Activated T-cell treated with anti-CD3 and anti-CD28 coated beads for 48 hours (primary cell): Measurements from ENCODE around the gene CCSAP.

ENCODE experiments used
- DNase-seq: peaks from one replicate; pipeline ENCODE4 v3.0.0-alpha.2; 2020; ENCODE audit warnings: low read depth

The CCSAP gene

DNA sequence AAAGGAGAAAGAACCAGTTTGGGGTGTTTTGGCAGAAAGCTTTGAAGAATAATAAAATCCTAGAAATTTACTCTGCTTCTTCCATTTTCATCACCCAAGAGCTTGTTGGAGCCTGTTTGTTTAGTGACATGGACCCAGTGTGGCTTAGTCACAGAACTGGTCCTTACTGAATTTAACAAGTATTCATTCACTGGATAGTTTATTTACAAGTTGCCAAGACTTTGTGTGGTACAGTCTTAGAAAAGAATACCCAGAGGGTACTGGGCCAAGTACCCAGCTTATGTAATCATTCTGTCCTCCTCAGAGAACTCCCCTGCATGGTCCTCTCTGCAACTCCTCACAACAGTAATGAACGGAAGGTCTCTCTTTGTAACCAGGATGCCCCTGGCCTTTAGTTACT, 55.6 kb downstream of the CCSAP start:
- DNase-seq = no peak

DNA sequence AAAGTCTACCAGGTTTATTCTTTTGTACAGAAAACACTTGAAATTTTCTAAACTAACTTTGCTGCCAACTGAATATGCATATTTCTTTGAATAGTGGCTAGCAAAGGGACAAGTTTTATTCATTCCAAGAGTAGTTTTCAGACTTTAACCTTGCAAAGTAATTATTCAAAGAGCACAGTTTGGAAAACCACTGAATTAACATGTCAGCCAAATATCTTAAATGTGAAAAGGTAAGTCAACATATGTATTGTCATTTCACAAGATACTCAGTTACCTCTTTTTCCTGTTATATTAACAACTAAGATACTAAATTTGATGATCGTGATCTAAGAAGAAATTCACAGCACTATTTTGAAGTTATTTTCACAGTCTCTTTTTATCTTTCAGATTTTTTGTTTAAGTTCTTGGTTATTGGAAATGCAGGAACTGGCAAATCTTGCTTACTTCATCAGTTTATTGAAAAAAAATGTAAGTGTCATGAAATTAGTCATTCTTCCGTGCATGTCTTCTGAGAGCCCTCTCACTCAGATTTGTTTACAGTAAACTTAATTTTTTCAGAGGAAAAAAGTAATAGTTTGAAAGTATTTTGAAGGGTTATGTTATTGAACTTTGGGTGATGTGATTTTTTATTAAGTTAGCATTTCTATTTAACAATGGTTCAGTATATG, 56.6 kb downstream of the CCSAP start:
- no peak for DNase-seq

DNA sequence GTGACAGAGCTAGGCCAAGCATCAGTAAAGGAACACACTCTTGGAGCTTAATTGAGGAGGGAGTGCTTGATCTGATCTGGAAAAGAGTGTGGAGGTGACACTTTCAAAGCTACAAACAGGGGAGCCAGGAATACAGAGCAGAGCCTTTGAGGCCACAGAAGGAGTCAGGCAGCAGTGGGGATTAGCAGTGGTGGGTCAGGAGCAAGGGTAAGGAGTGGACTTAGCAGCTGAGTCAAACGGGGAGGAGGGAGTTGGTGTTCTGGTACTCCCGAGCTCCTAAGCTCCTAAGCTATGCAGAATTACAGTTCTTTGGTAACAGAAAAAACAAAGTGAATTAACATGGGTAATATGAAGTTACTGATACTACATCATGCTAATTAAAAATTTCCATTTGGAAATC, 57.4 kb downstream of the CCSAP start:
- no peak for DNase-seq

DNA sequence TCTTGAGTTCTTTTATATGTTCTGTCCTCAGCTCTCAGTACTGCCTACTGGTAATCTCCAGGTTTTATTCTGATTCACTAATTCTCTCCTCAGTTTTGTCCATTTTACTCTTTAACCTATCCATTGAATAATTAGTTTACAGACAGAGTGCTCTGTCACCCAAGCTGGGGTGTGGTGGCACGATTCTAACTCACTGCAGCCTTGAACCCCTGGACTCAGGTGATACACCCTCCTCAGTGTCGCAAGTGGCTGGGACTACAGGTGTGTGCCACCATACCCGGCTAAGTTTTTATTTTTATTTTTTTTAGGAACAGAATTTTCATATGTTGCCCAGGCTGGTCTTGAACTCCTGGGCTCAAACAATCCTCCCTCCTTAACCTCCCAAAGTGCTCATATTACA, 58.0 kb downstream of the CCSAP start:
- DNase-seq = no peak

DNA sequence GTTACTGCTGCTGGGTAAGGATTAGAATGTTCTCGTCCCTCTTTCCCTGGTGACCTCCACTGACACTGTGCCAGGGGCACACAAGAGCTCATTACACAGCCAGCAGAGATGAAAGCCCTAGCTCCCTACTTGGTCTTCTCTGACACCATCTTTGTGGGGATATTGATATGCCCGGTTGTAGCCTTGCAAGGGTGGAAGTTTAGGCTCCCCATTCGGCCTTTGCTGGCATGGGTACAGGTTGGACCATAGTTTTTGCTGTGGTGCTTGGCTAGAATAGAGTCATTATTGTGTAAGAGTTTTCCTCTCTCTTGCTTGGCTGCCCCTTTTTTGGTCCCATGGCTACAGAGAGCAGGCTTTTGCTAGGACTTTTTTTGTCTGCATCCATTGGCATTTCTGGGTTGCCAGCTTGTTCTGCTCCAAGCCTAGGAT, 59.6 kb downstream of the CCSAP start:
- no peak for DNase-seq

DNA sequence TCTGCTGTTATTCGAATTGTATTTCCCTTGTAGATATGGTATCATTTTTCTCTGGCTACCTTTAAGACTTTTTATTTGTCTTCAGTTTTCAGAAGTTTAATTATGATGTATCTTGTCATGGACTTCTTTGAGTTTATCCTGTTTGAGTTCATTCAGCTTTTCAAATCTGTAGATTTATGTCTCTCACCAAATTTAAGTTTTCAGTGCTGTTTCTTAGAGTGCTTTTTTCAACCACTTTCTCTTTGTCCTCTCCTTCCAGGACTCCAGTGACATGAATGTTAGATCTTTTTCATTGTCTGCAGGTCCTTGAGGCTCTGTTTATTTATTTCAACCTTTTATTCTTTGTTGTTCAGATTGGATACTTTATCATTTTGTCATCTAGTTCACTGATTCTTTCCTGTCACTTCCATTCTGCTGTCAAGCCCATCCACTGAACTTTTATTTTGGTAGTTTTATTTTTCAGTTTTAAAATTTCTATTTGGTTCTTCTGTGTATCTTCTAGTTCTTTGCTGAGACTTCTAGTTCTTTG, 60.5 kb downstream of the CCSAP start:
- no peak for DNase-seq

DNA sequence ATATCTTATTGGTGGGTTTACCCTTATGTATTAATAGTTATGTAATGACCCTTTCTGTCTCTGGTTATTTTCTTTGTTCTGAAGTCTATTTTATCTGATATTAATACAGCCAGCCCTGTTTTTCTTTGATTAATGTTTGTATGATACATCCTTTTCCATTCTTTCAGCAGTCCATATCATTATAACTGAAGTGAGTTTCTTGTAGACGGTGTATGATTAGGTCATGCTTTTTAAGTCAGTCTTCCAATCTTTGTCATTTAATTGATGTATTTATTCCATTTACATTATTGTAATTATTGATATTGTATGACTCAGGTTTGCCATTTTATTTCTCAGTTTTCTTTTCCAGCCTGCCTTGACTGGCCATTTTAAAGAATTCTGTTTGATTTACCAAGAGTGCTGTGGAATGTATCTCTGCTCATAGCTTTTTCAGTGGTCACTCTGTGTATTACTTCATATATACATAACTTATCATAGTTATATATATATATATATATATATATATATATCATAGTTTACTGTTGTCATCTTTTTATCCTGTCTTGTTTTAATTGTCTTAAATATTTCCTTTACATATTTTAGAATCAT, 61.4 kb downstream of the CCSAP start:
- DNase-seq = no peak

DNA sequence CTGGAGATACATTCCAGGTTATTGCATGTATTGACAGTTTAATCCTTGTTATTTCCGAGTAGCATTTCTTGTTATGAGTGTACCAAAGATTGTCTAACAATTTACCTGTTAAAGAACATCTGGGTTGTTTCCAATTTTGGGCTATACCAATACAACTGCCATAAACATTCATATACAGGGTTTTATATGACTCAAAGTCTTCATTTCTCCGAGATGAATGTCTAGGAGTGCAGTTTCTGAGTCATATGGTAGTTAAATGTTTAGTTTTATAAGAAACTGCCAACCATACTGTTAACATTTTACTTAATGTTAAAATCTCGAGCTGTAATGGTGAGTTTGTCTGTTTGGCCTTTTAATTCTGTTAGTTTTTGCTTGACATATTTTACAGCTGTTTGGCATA, 61.9 kb downstream of the CCSAP start:
- no peak for DNase-seq

DNA sequence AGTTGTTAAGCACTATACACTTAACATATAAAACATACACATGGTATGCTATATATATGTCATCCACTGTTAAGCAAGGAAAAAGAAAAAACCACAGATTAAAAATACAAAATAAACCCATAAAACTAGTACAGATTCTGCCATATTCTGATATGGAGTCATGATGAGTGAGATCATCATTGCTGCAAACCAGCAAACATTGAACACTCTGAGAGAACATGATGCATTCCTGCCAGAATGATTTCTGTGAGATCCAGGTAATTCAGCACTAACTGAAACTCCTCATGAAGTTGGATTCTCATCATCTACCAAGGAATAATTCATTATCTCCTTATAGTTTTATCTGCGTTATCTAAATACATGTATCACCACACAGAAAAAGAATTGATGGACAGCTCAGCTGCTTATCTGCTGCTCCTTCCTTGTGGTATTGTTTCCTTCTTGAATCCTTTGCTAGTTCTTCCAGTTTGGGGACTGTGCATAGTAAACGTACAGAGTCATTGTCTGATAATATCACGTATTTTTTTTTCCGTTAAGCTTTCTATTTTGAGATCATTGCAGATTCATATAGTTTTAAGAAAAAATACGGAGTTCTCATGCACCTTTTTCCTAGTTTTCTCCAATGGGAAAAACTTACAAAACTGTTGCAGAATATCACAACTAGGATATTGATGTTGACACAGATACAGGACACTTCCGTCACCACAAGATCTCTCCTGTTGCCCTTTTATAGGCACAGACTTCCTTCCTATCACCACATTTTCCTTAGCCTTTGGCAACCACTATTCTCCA, 62.6 kb downstream of the CCSAP start:
- DNase-seq = no peak

DNA sequence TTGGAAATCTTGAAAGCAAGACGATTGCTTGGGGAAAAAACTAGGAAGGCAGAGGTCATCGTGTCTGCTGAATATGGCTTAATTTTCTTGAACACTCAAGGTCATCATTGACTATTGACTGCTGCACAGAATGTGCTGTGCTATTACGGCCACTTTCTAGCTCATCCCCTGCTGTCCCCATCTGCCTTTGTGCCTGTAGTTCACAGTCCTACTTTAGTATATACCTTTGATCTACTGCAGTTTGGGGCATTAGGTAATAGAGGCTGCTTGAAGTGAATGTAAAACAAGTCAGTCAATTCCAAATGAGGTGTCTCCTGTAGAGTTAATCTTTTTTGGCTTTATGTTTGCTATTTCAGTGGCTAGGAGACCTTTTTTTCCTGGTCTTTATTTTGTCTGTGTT, 63.6 kb downstream of the CCSAP start:
- no peak for DNase-seq

DNA sequence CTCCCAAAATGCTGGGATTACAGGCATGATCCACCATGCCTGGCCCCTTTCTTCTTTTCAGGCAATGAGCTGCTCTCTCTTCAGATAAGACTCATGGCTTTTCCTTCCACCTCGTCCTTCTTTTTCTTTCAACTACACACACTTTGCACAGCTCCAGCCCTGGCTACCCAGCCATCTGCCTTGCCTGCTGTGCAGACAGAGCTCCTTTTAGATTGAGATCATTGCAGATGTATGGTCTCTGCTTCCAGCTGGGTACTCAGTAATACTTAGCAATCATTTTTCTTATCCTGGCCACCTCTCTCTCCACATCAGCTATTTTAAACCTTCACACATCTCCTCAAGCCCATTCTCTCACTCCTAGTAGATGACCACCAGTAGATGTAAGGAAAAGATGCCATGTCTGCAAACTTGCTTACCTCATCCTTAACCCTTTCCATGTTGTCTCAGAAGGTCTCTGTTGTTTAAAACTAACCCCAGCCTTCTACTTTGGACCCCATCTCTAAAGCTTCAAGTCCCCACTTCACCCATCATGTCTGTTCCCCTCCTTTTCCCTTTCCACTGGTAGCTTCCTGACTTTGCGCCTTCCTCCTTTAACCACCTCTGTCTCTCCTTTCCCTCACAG, 64.6 kb downstream of the CCSAP start:
- no peak for DNase-seq

DNA sequence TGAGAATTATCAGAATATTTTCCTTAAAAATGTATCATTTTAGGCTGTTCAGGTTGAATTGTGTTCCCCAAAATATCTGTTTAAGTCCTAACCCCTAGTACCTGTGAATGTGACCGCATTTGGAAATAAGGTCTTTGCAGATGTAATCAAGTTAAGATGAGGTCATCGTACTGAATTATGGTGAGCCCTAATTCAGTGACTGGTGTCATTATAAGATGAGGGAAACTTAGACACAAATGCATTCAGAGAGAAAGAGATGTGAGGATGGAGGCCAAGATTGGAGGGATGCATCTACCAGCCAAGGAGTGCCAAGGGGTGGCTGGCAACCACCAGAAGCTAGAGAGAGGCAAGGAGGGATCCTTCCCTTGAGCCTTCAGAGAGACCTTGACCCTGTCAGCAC, 67.8 kb downstream of the CCSAP start:
- DNase-seq = no peak

DNA sequence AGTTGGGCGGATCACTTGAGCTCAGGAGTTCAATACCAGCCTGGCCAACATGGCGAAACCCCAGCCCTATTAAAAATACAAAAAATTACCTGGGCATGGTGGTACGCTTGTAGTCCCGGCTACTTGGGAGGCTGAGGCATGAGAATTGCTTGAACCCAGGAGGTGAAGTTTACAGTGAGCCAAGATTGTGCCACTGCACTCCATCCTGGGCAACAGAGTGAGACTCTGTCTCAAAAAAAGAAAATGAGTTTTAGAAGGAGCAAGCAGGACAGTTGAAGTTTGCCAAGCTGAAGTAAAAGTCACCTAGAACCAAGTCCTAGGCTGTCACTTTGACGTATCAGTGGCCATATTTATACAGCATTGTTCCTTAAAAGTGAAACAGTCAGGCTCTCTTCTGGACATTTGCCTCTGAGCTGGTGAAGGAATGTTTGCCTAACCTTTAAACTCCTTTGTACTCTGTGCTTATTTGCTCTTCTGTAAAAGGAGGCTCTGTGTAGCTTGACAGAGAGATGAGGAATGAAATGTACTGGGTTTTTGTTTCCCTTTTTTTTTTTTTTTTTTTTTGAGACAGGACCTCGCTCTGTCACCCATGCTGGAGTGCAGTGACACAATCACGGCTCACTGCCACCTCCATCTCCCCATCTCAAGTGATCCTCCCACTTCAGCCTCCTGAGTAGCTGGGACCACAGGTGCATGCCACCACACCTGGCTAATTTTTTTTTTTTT, 69.2 kb downstream of the CCSAP start:
- DNase-seq = no peak

DNA sequence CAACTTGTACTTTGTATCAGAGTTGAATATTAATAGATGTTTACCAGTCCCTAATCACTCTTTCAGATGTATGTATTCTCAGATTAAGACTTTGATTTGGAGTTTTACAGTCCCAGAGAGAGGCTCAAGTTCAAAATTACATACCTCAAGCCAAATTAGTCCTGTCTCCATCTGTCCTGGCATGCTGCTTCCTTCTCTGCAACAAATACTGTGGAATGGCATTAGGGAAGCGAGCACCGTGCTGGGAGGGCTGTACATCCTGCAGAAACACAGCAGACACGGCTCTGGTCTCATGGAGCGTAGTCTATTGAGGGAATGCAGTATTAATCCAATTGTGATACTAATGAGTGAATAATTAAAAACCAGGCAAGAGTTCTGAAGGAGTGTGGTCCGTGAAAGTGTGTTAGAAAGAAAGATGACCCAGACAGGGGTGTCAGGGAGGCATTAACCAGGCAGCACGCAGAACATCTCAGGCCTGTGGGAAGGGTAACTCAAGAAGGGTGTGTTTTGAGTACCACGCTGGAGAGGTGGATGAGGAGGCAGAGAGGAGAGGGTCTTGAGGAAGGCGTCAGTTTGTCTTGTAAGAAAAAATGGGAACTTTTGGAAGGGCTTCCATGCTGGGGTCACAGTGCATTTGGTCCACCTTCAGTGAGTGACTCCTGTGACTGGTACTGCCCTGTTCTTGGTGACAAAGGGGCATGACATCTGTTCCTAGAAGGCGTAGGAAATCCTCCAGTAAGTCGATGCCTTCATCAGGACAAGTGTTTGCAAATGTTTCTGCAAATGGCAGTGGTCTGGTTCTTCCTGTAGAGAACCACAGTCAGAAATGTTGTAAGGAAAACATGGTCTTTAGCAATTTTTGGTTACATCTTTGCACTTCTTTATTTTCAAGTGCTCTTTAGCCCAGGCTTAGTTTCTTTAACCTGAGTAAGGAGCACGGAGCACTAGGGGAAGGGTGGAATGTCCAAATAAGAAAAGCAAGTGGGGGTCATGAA, 70.4 kb downstream of the CCSAP start:
- no peak for DNase-seq

DNA sequence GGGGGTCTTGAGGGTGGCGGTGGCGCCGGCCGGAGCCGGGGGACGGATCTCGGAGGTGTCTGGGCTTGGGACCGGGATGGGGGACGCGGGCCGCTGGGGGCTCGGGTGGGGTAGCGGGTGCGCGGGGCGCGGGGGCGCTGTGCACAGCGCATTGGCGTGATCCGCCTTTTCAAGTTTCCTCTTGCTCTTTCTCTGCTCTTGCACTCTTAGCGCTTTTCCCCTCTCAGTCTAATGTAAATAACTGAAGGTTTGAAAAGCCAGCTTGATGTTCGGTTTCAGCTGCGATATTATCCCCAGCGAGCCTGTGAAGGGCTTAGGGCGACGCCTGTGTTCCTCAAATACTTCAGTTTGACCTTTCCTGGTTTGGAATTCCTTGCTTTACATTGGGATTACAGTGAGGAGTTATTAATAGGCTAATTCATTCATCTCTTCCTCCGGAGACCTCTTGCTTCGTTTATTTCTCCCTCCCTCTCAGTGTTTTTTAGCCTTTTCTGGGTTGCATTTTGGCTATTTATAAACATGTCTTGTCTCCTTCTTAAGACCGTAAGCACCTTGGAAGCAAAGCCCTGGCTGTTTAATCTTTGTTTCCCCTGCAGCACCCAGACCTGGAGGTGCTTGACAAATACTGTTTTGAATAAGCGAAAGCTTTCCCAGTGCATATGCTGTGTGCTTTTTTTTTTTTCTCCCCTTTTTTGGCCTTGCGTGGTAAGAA, 71.2 kb downstream of the CCSAP start:
- DNase-seq = peak; percentile 27
